NOMO-1 treated with DMSO at 0.1 percent for 48 hours (cell line): ENCODE data around the gene ANKDD1A.

Source experiments
- DNase-seq: peaks from one replicate; lab custom pipeline; 2025; ENCODE audit not compliant: unreplicated experiment; lab: John Stamatoyannopoulos, UW

ANKDD1A gene

DNA sequence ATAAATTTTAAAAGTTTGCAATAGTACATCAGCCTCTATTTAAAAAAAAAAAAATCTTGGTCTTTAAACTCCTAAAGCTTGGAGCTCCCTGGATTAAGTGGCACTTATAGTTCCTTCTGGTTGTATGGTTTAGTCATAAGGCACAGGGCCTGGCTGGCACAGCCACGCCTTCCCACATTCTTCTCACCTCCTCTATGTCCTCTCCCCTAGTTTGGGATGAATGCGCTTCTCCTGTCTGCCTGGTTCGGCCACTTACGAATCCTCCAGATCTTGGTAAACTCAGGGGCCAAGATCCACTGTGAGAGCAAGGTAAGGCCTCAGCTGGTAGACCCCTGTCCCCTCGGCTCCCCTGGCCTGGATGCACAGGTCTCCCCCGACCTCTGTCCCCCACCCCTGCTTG, 10.0 kb downstream of the ANKDD1A start:
- no peak for DNase-seq

DNA sequence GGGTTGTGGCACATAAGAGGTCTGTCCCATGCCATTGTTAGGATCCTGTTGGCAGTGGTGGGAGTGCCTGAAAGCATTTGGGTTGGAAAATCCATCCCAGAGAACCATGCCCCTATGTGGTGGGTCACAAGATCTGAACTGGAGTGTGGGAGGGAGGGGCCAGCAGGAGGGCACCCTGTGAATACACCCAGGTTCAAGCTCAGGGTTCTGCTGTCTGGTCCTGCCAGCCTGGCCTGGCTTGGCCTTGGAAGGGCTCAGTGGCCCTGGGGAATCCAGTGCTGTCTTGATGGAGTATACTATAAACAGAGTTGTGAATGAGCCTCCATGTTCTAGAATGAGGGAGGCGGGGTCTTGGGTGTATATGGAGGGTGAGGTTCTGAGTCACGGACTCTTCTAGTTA, 11.8 kb downstream of the ANKDD1A start:
- no peak for DNase-seq

DNA sequence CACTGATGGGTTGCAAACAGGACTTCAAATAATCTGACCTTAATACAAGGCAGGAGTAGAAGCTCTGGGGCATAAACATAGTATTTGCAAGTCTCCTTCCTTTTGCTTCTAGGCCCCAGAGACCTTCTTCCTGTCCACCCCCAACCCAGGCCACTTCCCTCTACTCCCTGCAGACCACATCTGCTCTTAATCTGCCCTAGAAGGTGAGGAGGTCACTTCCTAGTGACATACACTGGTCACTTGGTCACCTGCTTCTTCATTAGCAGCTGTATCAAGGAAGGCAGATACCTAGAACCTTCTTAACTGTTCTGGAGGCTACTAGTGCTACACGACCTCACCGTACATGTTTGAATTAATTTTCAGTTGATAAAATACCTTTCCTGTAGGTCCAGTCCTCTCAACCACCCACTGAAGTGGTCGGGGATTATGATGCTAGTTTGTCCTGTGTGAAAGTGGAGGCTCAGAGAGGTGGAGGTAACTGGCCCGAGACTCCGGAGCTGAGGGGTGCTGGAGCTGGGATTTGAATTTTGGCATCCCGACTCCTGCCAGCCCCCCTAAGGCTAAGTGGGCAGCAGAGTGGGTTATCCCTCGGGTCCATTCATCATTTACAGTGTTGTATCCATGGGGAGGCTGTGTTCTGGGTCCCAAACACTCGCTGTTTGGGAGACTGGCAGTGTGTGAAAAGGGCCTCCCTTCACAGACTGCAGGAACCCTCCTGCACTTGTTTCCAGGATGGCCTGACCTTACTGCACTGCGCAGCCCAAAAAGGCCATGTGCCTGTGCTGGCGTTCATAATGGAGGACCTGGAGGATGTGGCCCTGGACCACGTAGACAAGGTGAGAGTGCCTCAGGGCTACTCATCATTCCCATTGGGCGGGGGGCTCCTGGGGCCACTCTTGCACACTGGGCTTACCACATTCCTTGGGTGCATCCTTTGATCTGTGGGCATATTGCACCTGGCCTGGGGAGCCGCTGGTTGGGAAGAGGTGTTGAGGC, 13.9 kb downstream of the ANKDD1A start:
- DNase-seq: no peak

DNA sequence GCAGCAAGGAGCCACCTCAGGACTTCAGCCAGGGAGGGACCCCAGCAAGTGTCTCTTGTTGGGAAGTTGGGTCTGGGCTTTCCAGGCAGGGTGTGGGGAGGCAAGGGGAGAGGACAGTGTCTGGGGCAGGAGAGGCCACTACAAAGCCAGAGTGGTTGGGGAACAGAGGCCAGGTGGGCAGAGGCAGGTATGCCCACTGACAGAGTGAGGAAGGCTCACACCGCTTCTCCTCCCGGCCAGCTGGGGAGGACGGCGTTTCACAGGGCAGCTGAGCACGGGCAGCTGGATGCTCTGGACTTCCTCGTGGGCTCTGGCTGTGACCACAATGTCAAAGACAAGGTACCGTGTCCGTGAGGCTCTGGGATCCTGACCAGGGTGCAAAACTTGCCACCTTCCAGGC, 15.0 kb downstream of the ANKDD1A start:
- DNase-seq: no peak

DNA sequence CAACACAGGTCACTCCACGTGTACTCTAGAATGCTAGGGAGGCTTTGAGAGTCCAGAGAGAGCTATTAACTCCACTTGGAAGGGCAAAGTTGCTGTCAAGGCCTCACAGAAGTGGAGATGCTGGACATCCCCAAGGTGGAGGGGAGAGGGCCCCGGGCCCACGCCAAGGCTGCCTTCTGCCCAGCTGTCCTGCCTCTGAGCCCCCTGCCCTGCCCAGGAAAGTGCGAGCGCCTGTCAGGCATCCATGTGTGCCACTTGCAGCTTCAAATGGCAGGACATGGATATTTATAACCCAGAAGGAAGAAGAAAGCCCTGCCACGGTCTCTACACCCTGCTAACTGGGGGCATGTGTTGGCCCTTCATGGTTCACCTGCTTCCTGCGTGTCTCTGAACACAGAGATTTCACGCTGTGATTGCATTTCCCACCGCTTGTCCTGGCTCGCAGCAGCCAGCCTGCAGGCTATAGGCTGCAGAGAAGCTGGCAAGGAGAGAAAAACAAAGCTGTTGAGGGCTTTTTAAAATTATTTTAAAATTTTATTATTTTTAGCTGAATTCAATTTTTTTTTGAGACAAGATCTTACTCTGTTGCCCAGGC, 17.0 kb downstream of the ANKDD1A start:
- no peak for DNase-seq

DNA sequence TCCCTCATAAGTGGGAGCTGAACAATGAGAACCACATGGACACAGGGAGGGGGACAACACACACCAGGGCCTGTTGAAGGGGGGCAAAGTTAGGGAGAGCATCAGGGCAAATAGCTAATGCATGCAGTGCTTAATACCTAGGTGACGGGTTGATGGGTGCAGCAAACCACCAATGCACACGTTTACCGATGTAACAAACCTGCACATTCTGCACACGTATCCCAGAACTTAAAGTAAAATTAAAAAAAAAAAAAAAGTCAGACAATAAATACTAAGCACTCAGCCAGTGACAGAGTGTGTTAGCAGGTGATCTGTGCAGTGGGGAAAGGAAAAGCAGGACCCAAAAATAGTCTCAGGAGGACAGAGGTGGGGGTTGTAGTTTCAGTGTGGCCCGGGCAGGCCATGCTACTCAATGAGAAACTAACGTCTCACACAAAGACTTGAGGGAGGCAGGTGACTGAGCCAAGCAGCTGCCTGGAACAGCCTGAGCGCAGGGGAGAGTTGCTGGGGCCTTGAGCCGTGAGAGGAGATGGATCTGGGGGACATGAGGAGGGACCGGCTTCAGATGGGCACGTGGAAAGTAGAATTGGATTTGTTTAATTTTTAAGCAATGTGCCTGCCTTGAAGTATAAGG, 18.4 kb downstream of the ANKDD1A start:
- no peak for DNase-seq

DNA sequence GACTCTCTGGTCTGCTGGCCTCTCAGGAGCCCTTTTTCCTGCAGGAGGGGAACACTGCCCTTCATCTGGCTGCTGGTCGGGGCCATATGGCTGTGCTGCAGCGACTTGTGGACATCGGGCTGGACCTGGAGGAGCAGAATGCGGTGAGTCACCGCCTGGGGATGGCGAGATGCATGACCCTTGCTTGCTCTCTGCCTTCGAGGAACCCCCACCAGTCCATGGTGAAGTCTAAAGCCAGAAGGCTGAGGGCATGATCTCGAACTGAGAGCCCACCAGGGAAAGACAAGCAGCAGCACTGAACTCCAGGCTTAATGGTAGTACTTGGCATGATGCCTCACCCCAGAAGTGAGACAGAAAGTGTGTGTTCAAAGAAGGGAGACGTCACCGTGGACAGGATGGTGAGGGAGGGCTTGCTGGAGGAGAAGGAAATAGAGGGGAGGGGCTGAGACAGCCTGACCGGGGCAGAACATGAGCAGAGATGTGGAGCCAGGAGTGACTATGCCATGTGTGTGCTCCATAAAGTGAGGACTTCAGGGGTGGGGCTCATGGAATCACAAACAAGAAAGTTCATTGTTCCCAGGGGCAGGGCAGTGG, 19.2 kb downstream of the ANKDD1A start:
- DNase-seq: no peak

DNA sequence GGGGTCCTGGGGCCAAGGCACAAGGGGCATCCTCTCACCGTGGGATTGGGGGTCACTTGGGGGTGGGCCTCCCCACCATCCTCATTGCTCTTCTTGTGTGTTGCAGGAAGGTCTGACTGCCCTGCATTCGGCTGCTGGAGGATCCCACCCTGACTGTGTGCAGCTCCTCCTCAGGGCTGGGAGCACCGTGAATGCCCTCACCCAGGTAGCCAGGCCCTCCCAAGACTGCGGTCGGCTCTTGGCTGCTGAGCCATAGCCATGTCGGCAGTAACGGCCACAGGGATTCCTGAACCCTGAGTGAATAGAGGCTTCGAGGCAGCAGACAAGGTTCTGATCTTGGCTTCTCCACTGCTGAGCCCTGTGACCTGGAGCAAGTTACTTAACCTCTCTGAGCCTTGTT, 19.7 kb downstream of the ANKDD1A start:
- no peak for DNase-seq

DNA sequence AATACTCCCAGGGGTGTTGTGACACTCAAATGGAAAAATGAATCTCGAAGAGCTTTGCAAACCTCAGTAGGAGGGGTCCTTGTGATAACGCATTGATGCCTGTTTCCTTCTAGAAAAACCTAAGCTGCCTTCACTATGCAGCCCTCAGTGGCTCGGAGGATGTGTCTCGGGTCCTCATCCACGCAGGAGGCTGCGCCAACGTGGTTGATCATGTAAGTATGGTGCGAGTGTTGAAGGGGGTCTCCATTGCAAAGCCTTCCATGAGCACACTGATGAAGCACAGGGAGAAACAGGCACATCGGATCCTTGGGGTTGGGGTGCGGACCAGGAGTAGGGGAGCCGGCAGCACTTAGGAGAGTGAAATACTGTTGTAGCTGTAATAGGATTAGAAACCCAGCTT, 22.3 kb downstream of the ANKDD1A start:
- no peak for DNase-seq

DNA sequence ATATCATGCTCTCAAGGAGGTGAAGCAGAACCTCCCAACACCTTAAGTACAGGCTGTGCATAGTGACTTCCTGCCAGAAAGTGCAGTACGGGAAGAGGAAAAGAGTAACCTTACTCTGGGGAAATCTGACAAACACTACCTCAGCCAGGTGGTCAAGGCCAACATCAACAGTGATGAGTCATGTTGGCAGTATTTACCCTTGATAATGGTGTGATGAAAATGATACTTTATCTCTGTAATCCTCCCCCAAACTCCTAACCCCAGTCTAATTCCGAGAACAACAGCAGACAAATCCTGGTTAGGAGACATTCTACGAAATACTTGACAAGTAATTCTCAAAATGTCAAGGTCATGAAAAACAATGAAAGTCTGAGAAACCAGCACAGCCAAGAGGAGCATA, 26.5 kb downstream of the ANKDD1A start:
- DNase-seq: no peak

DNA sequence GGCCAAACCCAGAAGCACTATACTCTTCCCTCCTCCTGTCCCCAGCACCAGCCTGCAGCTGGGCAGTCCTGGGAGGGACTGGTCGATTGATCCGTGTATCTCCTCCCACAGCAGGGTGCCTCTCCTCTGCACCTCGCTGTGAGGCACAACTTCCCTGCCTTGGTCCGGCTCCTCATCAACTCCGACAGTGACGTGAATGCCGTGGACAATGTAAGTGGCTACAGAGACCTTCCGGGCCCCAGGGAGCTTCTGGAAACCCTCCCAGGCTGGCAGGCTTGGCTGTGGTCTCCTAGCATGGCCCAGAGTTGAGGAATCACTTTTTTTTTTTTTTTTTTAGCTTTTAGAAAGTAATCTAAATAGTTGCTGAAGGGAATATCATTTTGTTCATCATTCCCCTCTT, 30.7 kb downstream of the ANKDD1A start:
- DNase-seq: no peak

DNA sequence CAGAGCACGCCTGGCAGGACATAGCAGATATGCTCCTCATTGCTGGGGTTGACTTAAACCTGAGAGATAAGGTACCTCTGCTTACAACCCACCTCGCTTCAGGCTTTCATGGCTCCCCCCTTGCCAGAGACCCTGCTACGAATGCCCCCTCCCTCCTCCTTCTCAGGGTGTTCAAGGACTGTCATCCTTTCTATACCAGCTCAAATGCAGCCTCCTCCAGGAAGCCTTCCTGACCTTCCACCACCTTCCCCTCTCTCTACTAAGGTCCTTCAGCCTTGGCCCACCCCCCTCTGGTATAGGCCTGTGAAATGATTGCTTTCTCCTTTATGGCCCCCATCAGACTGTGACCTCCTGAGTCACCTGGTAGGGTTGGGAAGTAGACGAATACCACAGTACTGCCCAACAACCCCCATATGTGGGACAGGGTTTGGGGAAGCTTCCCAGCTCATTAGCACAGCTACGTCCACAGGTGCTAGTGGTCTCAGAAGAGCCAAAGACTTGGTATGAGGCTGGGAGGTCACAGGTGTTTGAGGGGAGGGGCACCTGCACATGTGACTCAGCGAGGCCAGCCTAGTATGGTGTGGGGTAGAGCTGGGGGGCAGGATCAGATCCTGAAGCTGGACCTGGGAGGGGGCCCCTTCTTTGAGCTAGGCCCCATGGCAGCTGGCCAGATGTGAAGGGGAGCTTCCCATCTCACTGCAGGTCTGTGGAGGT, 32.0 kb downstream of the ANKDD1A start:
- no peak for DNase-seq

DNA sequence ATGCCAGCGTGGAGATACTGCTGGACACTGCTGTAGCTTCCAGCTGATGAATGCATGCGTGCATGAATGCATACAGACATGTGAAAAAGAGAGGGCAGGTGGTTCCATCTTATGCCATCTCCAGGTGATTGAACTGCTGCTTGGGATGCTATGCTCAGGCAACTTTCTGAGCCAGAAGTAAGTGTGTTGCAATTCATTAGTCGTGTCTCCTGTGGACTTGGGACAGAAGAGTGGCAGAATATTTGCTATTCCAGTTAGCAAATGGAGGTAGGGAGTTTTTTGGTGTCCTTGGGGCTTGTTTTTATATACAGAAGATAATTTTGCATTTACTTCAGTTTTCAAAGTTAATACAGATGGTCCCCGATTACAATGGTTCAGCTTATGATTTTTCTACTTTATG, 33.3 kb downstream of the ANKDD1A start:
- DNase-seq: no peak

DNA sequence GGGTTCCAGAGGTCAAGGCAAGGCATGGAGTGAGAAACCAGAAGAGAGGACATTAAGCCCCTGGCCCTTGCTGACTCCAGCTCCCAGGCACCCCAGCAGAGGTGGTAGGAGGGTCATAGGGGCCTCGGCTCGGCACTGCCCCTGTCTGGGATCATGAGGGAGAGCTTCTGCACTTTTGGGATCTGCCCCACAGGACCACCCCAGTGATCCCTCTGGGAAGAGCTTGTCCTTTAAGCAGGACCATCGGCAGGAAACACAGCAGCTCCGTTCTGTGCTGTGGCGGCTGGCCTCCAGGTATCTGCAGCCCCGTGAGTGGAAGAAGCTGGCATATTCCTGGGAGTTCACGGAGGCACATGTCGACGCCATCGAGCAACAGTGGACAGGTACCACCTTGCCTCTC, 35.5 kb downstream of the ANKDD1A start:
- DNase-seq: no peak

DNA sequence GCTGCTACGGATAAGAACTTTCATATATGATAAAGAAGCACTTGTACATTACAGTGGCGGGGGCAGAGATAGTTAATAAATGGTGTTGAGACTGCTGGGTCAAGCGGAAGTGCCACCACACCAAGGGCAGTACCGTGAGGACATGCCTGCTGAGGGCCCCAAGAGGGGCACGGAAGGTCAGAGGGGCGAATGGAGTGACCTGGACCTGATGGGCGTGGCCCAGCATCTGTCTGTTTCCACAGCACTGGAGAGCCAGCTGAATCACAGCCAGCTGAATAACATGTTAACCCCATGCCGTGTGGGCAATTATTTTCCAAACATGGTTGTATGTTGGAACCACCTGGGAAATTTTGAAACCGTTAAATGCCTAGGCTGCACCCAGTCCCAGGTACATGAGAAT, 37.2 kb downstream of the ANKDD1A start:
- DNase-seq: no peak

DNA sequence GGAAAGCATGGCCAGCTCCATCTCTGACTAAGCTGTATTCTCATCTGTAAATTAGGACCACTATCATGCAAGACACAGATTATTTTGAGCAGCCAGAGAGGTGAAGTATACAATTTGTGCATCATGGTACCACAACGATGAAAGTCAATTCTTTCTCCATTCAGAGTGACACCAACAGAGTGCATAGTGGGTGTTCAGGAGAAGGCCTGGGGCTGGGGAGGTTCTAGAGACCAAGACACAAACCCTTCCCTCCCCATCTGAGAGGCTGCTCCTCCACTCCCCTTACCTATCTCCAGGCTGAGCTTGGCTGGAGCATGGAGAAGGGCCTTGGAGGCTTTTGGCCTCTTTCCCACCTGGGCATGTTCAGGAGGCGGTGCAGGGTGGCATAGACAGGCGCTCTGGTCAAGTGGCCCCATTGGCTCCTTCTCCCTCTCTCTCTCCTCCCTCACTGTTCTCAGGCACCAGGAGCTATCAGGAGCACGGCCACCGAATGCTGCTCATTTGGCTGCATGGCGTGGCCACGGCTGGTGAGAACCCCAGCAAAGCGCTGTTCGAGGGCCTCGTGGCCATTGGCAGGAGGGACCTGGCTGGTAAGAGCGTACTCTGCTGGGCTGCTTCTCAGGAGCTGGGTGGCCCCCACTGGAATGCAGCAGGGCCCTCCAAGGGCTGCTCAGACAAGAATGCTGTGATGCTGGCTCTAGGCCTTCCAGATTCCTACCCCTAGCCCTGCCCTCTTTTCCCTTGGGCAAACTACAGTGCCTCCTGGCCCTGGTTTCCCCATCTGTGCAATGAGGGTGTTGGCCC, 37.9 kb downstream of the ANKDD1A start:
- DNase-seq: no peak

DNA sequence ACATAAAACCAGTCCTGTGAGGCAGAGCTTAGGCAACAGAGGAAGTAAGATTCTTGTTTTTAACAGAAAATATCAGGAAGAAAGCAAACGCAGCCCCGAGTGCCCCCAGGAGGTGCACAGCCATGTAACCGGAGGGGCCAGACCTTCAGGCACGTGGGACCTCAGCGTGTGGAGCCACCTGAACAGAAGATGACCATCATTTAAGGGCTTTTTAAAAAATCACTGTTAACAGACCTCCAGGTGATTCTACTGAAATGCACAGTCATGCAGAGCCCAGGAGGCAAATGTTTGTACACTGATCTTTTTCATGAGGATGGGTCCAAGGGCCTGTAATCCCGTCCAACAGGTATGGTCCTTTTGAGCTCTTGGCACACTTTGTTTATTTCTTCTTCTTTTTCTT, 39.2 kb downstream of the ANKDD1A start:
- peak; percentile 69 for DNase-seq

DNA sequence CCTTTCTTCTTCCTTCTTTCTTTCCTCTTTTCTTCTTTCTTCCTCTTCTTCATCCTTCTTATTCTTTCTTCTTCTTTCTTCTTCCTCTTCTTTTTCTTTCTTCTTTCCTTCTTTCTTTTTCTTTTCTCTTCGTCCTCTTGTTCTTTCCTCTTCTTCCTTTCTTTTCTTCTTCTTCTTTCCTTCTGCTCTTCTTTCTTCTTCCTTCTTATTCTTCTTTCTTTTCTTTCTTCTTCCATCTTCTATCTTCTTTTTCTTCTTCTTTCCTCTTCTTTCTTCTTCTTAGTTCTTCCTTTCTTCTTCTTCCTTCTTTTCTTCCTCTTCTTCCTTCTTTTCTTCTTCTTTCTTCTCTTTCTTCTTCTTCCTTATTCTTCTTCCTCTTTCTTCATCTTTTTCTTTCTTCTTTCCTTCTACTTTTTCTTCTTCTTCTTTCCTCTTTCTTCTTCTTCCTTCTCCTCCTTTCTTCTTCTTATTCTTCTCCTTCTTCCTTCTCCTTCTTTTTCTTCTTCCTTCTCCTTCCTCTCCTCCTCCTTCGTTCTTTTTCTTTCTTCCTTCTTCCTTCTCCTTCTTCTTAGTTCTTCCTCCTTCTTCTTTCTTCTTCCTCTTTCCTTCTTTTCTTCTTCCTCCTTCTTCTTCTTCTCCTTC, 40.2 kb downstream of the ANKDD1A start:
- no peak for DNase-seq

DNA sequence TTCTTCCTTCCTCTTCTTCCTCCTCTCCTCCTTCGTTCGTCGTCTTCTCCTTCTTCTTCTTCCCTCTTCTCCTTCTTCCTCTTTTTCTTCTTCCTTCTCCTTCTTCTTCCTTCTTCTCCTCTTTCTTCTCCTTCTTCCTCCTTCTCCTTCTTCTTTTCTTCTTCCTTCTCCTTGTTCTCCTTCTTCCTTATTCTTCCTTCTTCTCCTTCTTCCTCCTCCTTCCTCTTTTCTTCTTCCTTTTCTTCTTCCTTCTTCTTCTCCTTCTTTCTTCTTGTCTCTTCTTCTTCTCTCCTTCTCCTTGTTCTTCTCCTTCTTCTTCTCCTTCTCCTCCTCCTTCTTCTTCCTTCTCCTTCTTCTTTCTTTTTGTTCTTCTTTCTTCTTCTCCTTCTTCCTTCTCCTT, 42.7 kb downstream of the ANKDD1A start:
- DNase-seq: no peak

DNA sequence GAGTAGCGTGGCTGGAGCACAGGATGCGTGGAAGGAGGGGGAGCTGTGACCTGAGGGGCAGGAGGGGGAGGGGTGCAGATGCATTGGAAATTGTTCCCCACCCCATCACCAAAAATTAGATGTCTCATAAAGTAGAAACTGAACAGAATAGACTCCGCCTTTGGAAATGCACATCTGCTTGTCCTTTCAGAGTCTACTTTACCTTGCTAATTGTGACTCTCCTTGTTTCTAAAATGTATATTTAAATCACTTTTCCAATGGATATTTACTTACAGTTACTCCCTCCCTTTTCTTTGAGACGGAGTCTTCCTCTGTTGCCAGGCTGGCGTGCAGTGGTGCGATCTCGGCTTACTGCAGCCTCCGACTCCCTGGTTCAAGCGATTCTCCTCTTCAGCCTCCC, 47.4 kb downstream of the ANKDD1A start:
- DNase-seq: no peak
